ENCODE results near the gene SLC35F1. TPM values are rescaled to one million over a fixed set of nuclear protein-coding genes. Genes with fewer than 3 reads are reported as not detected.
"Not testable (repeated sequence)": the region's sequence is repeated elsewhere in the genome, so short reads cannot be mapped to it uniquely, and the experiment has no call there.

SLC35F1 gene
- total RNA-seq, 2 experiments from 2014 or later: not detected

- POLR2A ChIA-PET: no interaction called here
- no peaks in the 10 kb centered on the region for H3K36me3 Mint-ChIP-seq
- no peak overlapping the region for H3K4me3 Mint-ChIP-seq
- H3K4me1 Mint-ChIP-seq: no peaks in the 10 kb centered on the region
- ATAC-seq (ENCODE audit: low read depth): no peak
- H3K27me3 Mint-ChIP-seq: peaks cover 6% of the 10 kb centered on the region
- no peak overlapping the region for H3K27ac Mint-ChIP-seq
- DNase-seq: no peak
- no peaks in the 10 kb centered on the region for H3K9me3 Mint-ChIP-seq
These were observed 79.3 kb downstream of the SLC35F1 start for GRCh38 chr6:117986396-117986795.

GRCh38 chr6:117989086-117989485 is 82.0 kb downstream of the SLC35F1 start:
- ATAC-seq (ENCODE audit: low read depth) (no peak), DNase-seq (no peak)
- POLR2A ChIA-PET: no interaction called here
- no peaks in the 10 kb centered on the region for H3K9me3 Mint-ChIP-seq
- no peaks in the 10 kb centered on the region for H3K36me3 Mint-ChIP-seq
- no peak overlapping the region for H3K27ac Mint-ChIP-seq
- H3K4me3 Mint-ChIP-seq: no peak overlapping the region
- H3K27me3 Mint-ChIP-seq: peaks cover 10% of the 10 kb centered on the region
- H3K4me1 Mint-ChIP-seq: no peaks in the 10 kb centered on the region

GRCh38 chr6:117990151-117990550 is 83.1 kb downstream of the SLC35F1 start:
- POLR2A ChIA-PET: no interaction called here
- no peak overlapping the region for H3K4me3 Mint-ChIP-seq
- no peaks in the 10 kb centered on the region for H3K36me3 Mint-ChIP-seq
- no peak overlapping the region for H3K27ac Mint-ChIP-seq
- ATAC-seq (ENCODE audit: low read depth): no peak
- peaks cover 10% of the 10 kb centered on the region for H3K27me3 Mint-ChIP-seq
- no peaks in the 10 kb centered on the region for H3K9me3 Mint-ChIP-seq
- no peak for DNase-seq
- no peaks in the 10 kb centered on the region for H3K4me1 Mint-ChIP-seq

- Mint-ChIP-seq H3K4me3 (no peak overlapping the region), H3K36me3 (no peaks in the 10 kb centered on the region), H3K4me1 (no peaks in the 10 kb centered on the region), H3K27ac (no peak overlapping the region), H3K27me3 (peaks cover 10% of the 10 kb centered on the region), H3K9me3 (no peaks in the 10 kb centered on the region)
- DNase-seq (no peak), ATAC-seq (ENCODE audit: low read depth) (no peak)
- POLR2A ChIA-PET: no interaction called here
These were observed 85.8 kb downstream of the SLC35F1 start for GRCh38 chr6:117992856-117993255.

- peaks cover 4% of the 10 kb centered on the region for H3K27me3 Mint-ChIP-seq
- POLR2A ChIA-PET: no interaction called here
- DNase-seq (no peak), ATAC-seq (ENCODE audit: low read depth) (no peak)
- H3K27ac Mint-ChIP-seq: no peak overlapping the region
- H3K4me1 Mint-ChIP-seq: no peaks in the 10 kb centered on the region
- H3K4me3 Mint-ChIP-seq: no peak overlapping the region
- H3K9me3 Mint-ChIP-seq: peaks cover 2% of the 10 kb centered on the region
- H3K36me3 Mint-ChIP-seq: no peaks in the 10 kb centered on the region
These were observed 105.9 kb downstream of the SLC35F1 start for GRCh38 chr6:118012944-118013343.

- POLR2A ChIA-PET: no interaction called here
- H3K9me3 Mint-ChIP-seq: no peaks in the 10 kb centered on the region
- H3K27me3 Mint-ChIP-seq: peaks cover 1% of the 10 kb centered on the region
- no peak overlapping the region for H3K27ac Mint-ChIP-seq
- no peak overlapping the region for H3K4me3 Mint-ChIP-seq
- no peaks in the 10 kb centered on the region for H3K36me3 Mint-ChIP-seq
- DNase-seq (no peak), ATAC-seq (ENCODE audit: low read depth) (no peak)
- no peaks in the 10 kb centered on the region for H3K4me1 Mint-ChIP-seq
These were observed 109.5 kb downstream of the SLC35F1 start for GRCh38 chr6:118016532-118016931.

GRCh38 chr6:118017301-118017848 is 110.3 kb downstream of the SLC35F1 start:
- Mint-ChIP-seq H3K36me3 (no peaks in the 10 kb centered on the region), H3K9me3 (no peaks in the 10 kb centered on the region), H3K4me1 (no peaks in the 10 kb centered on the region), H3K27me3 (peaks cover 6% of the 10 kb centered on the region), H3K27ac (no peak overlapping the region), H3K4me3 (no peak overlapping the region)
- no peak for ATAC-seq (ENCODE audit: low read depth)
- POLR2A ChIA-PET: no interaction called here
- no peak for DNase-seq

GRCh38 chr6:118023771-118024170 is 116.7 kb downstream of the SLC35F1 start:
- ATAC-seq (ENCODE audit: low read depth) (no peak), DNase-seq (no peak)
- Mint-ChIP-seq H3K9me3 (no peaks in the 10 kb centered on the region), H3K36me3 (no peaks in the 10 kb centered on the region), H3K27ac (no peak overlapping the region), H3K4me3 (no peak overlapping the region), H3K4me1 (no peaks in the 10 kb centered on the region), H3K27me3 (peaks cover 6% of the 10 kb centered on the region)
- POLR2A ChIA-PET: no interaction called here

- ATAC-seq (ENCODE audit: low read depth): no peak
- Mint-ChIP-seq H3K36me3 (no peaks in the 10 kb centered on the region), H3K4me3 (no peak overlapping the region), H3K9me3 (no peaks in the 10 kb centered on the region), H3K4me1 (no peaks in the 10 kb centered on the region), H3K27ac (no peak overlapping the region), H3K27me3 (no peaks in the 10 kb centered on the region)
- DNase-seq: no peak
- POLR2A ChIA-PET: no interaction called here
These were observed 122.9 kb downstream of the SLC35F1 start for GRCh38 chr6:118029967-118030366.

GRCh38 chr6:118037479-118037878 is 130.4 kb downstream of the SLC35F1 start:
- H3K27ac Mint-ChIP-seq; H3K36me3 Mint-ChIP-seq; H3K4me3 Mint-ChIP-seq; POLR2A ChIA-PET; H3K9me3 Mint-ChIP-seq; DNase-seq; ATAC-seq (ENCODE audit: low read depth); H3K27me3 Mint-ChIP-seq; H3K4me1 Mint-ChIP-seq: not testable (repeated sequence)

- no peaks in the 10 kb centered on the region for H3K4me1 Mint-ChIP-seq
These were observed 135.8 kb downstream of the SLC35F1 start for GRCh38 chr6:118042855-118043254.

GRCh38 chr6:118044275-118044674 is 137.2 kb downstream of the SLC35F1 start:
- no peak for DNase-seq
- Mint-ChIP-seq H3K36me3 (no peaks in the 10 kb centered on the region), H3K27ac (no peak overlapping the region), H3K9me3 (no peaks in the 10 kb centered on the region), H3K27me3 (no peaks in the 10 kb centered on the region), H3K4me3 (no peak overlapping the region), H3K4me1 (no peaks in the 10 kb centered on the region)
- POLR2A ChIA-PET: no interaction called here
- ATAC-seq (ENCODE audit: low read depth): no peak

More at GRCh38 chr6:118042855-118043254, 135.8 kb downstream of the SLC35F1 start:
- POLR2A ChIA-PET: no interaction called here
- ATAC-seq (ENCODE audit: low read depth): no peak
- Mint-ChIP-seq H3K36me3 (no peaks in the 10 kb centered on the region), H3K27me3 (no peaks in the 10 kb centered on the region), H3K4me3 (no peak overlapping the region), H3K27ac (no peak overlapping the region), H3K9me3 (no peaks in the 10 kb centered on the region)
- no peak for DNase-seq

GRCh38 chr6:118054082-118054481 is 147.0 kb downstream of the SLC35F1 start:
- H3K4me1 Mint-ChIP-seq: no peaks in the 10 kb centered on the region
- no peak overlapping the region for H3K4me3 Mint-ChIP-seq

GRCh38 chr6:118061666-118062065 is 154.6 kb downstream of the SLC35F1 start:
- H3K27ac Mint-ChIP-seq: no peak overlapping the region
- no peak for ATAC-seq (ENCODE audit: low read depth)
- POLR2A ChIA-PET: no interaction called here
- no peaks in the 10 kb centered on the region for H3K36me3 Mint-ChIP-seq
- DNase-seq: no peak
- H3K9me3 Mint-ChIP-seq: no peaks in the 10 kb centered on the region
- H3K27me3 Mint-ChIP-seq: no peaks in the 10 kb centered on the region
- H3K4me3 Mint-ChIP-seq: no peak overlapping the region
- no peaks in the 10 kb centered on the region for H3K4me1 Mint-ChIP-seq

More at GRCh38 chr6:118054082-118054481, 147.0 kb downstream of the SLC35F1 start:
- H3K36me3 Mint-ChIP-seq: no peaks in the 10 kb centered on the region
- H3K9me3 Mint-ChIP-seq: no peaks in the 10 kb centered on the region
- ATAC-seq (ENCODE audit: low read depth) (no peak), DNase-seq (no peak)
- H3K27me3 Mint-ChIP-seq: peaks cover 2% of the 10 kb centered on the region
- POLR2A ChIA-PET: no interaction called here
- no peak overlapping the region for H3K27ac Mint-ChIP-seq

GRCh38 chr6:118080547-118080946 is 173.5 kb downstream of the SLC35F1 start:
- Mint-ChIP-seq H3K4me1 (no peaks in the 10 kb centered on the region), H3K27ac (no peak overlapping the region), H3K9me3 (no peaks in the 10 kb centered on the region), H3K27me3 (no peaks in the 10 kb centered on the region), H3K4me3 (no peak overlapping the region), H3K36me3 (no peaks in the 10 kb centered on the region)
- POLR2A ChIA-PET: no interaction called here
- no peak for ATAC-seq (ENCODE audit: low read depth)
- DNase-seq: no peak

All from activated naive CD8-positive, alpha-beta T cell treated with anti-CD3 and anti-CD28 coated beads, Interleukin-2, amount 10 ng/mL, durations not matched to agents 7 days and 5 days (primary cell).